GM12892 (cell line): ENCODE measurements around the gene OGFOD2.

ENCODE experiments used
- POLR2A ChIP-seq: IDR thresholded peaks from 2 replicates; pipeline ENCODE4 v1.6.1; 2011; ENCODE audit warnings: low read depth, low read length, control low read depth
- POLR2AphosphoS5 ChIP-seq: IDR thresholded peaks from 2 replicates; pipeline ENCODE4 v1.6.1; 2011; ENCODE audit warnings: low read depth, low read length, control low read depth
- TAF1 ChIP-seq: IDR thresholded peaks from 2 replicates; pipeline ENCODE4 v1.6.1; 2011; ENCODE audit warnings: low read depth, mild to moderate bottlenecking, control low read depth, low read length, borderline replicate concordance

- TF ChIP-seq TAF1 (no peak), POLR2A (no peak), POLR2AphosphoS5 (no peak)
These were observed 35.9 kb upstream of the OGFOD2 start for GRCh38 chr12:122939125-122939524.
